Hair follicle dermal papilla cell (primary cell): ENCODE results near the gene FGFR2. TPM values are rescaled to one million over a fixed set of nuclear protein-coding genes. Genes with fewer than 3 reads are reported as not detected.

Experiments
- total RNA-seq: library from RNA; depleted of rRNA; stranded (reverse); fragments of >200 nt; gene quantifications from 2 replicates; pipeline ENCODE4 v1.2.3, GENCODE V29; 2012

FGFR2 gene
- total RNA-seq = 23.0 and 24.2 TPM in 2 replicates

DNA sequence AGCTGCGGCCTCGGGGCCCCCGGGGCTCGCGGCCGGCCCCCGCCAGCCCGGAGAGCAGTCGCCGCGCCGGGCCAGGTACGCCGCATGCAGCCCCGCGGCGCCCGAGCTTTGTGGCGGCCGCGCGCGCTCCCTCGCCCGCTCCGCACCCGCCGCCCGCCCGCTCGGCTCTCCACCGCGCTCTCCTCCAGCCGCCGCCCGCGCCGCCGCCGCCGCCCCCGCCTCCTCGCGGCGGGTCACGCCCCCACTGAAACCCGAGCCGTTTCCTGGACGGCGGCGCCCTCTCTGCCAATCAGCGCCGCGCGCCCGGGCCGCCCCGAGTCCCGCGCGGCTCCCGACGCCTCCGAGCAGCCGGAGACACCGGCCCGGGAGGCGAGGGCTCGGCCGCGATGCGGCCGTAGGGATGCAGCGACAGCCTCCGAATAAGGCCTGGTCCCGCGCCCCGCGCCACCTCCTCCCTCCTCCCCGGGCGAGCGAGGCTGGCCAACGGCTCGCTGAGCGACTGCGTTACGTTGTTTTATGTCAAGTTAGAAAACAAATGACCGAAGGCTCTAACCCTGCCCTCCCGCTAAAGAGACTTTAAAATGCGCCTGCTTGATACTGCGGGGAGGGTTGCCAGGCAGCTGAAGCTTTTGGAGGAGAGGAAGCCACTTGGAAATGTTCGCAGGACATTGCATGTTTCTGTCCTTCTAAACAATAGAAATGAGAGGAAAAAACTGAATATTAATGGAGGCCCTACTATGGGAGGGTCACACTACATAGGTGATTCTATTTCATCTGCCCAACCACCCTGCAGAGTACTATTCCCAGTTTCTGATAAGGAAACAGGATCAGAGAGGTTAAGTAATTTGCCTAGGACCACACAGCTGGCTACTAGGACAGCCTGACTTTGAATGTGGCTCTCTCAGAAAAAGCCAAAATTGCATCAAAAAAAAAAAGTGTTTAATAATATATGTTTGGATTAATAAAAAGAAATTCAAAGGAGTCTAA lies at the start of gene FGFR2:
FGFR2 (minus strand) TSS at position 182 of the 987 bp plus-strand sequence. CDS start 4,627 bp downstream, outside the sequence.

